ENCODE results near the gene SUN5. TPM values are rescaled to one million over a fixed set of nuclear protein-coding genes. Genes with fewer than 3 reads are reported as not detected.

Gene SUN5
- total RNA-seq, 1 donor from 2014 or later = not detected

GRCh38 chr20:32987044-32987825 lies 17.0 kb downstream of the SUN5 start:
- no peak overlapping the region for H3K4me3 Mint-ChIP-seq
- intact Hi-C loops (cut with micrococcal nuclease) = no loop called here
- CTCF ChIA-PET = no interaction called here
- H3K4me1 Mint-ChIP-seq = peaks cover 19% of the 10 kb centered on the region
- POLR2A ChIA-PET = interaction anchor here (0.6 to 1.1 kb wide), 2 partner anchors 15 to 142 kb away, joined by 3 to 5 read pairs; no protein-coding TSS in a partner anchor
- H3K27ac Mint-ChIP-seq = no peak overlapping the region
- TF ChIP-seq CTCF (IDR thresholded peaks at IDR 0.05) = no peak
- no peaks in the 10 kb centered on the region for H3K36me3 Mint-ChIP-seq (ENCODE audit: low read depth)
- ATAC-seq (ENCODE audit: low read depth) (no peak), DNase-seq (no peak)
- H3K9me3 Mint-ChIP-seq = no peaks in the 10 kb centered on the region
- H3K27me3 Mint-ChIP-seq = peaks cover 3% of the 10 kb centered on the region

- ChIA-PET POLR2A (interaction anchor here (0.9 to 1.1 kb wide), 2 partner anchors 14 to 18 kb away, joined by 3 to 5 read pairs; no protein-coding TSS in a partner anchor), CTCF (no interaction called here)
- intact Hi-C loops (cut with micrococcal nuclease) = no loop called here
- DNase-seq = no peak
- Mint-ChIP-seq H3K27me3 (peaks cover 3% of the 10 kb centered on the region), H3K4me1 (peaks cover 11% of the 10 kb centered on the region), H3K9me3 (no peaks in the 10 kb centered on the region), H3K36me3 (ENCODE audit: low read depth) (no peaks in the 10 kb centered on the region), H3K4me3 (no peak overlapping the region), H3K27ac (no peak overlapping the region)
- no peak for TF ChIP-seq CTCF (IDR thresholded peaks at IDR 0.05)
- ATAC-seq (ENCODE audit: low read depth) = no peak
Measured at GRCh38 chr20:32986331-32986966, 17.8 kb downstream of the SUN5 start.

- Mint-ChIP-seq H3K27me3 (no peaks in the 10 kb centered on the region), H3K9me3 (no peaks in the 10 kb centered on the region), H3K4me3 (no peak overlapping the region), H3K4me1 (peaks cover 2% of the 10 kb centered on the region), H3K36me3 (ENCODE audit: low read depth) (no peaks in the 10 kb centered on the region), H3K27ac (no peak overlapping the region)
- POLR2A ChIA-PET = interaction anchor here (0.9 to 1.1 kb wide), 2 partner anchors 13 to 17 kb away, joined by 3 to 5 read pairs; no protein-coding TSS in a partner anchor
- no peak for TF ChIP-seq CTCF (IDR thresholded peaks at IDR 0.05)
- intact Hi-C loops (cut with micrococcal nuclease) = no loop called here
- CTCF ChIA-PET = no interaction called here
- ATAC-seq (ENCODE audit: low read depth) (no peak), DNase-seq (no peak)
Measured at GRCh38 chr20:32985596-32985995, 18.6 kb downstream of the SUN5 start.

- Mint-ChIP-seq H3K4me3 (no peak overlapping the region), H3K27ac (no peak overlapping the region), H3K27me3 (no peaks in the 10 kb centered on the region), H3K36me3 (ENCODE audit: low read depth) (no peaks in the 10 kb centered on the region), H3K4me1 (no peaks in the 10 kb centered on the region), H3K9me3 (no peaks in the 10 kb centered on the region)
- no peak for TF ChIP-seq CTCF (IDR thresholded peaks at IDR 0.05)
- ChIA-PET CTCF (no interaction called here), POLR2A (no interaction called here)
- ATAC-seq (ENCODE audit: low read depth) (no peak), DNase-seq (no peak)
- intact Hi-C loops (cut with micrococcal nuclease) = no loop called here
Measured at GRCh38 chr20:32984631-32985354, 19.4 kb downstream of the SUN5 start.

GRCh38 chr20:32984196-32984595 lies 20.0 kb downstream of the SUN5 start:
- DNase-seq = no peak
- intact Hi-C loops (cut with micrococcal nuclease) = no loop called here
- H3K27me3 Mint-ChIP-seq = no peaks in the 10 kb centered on the region
- no peaks in the 10 kb centered on the region for H3K36me3 Mint-ChIP-seq (ENCODE audit: low read depth)
- H3K4me1 Mint-ChIP-seq = no peaks in the 10 kb centered on the region
- ChIA-PET POLR2A (interaction anchor here (1.1 kb wide), 1 partner anchor 9 kb away, joined by 3 read pairs; no protein-coding TSS in a partner anchor), CTCF (no interaction called here)
- H3K9me3 Mint-ChIP-seq = no peaks in the 10 kb centered on the region
- no peak overlapping the region for H3K4me3 Mint-ChIP-seq
- TF ChIP-seq CTCF (IDR thresholded peaks at IDR 0.05) = no peak
- H3K27ac Mint-ChIP-seq = no peak overlapping the region
- ATAC-seq (ENCODE audit: low read depth) = no peak
